Testis (tissue), 2 donors: Measurements from ENCODE around the gene FBXO33.

Experiments used
- CTCF ChIP-seq, 3 experiments: fragments of 450-650 bp in 2 of 3; fragments of 200-600 bp in 1 of 3; sonication (generic) in 1 of 3; IDR thresholded peaks; one replicate each; pipeline ENCODE4 v1.5.1; 2016 to 2019; ENCODE audit warnings: antibody characterized with exemption in 3 of 3, mild to moderate bottlenecking in 2 of 3, moderate library complexity in 1 of 3
- POLR2A ChIP-seq: fragments of 450-650 bp; IDR thresholded peaks from one replicate; pipeline ENCODE4 v1.6.1; 2017; ENCODE audit warnings: antibody characterized with exemption, mild to moderate bottlenecking, moderate library complexity

- TF ChIP-seq POLR2A (no peak), CTCF (IDR thresholded peaks at IDR 0.05) (no peak)
Observed at GRCh38 chr14:39369029-39369428, 63.2 kb downstream of the FBXO33 start.
